Gastrocnemius medialis (tissue), 4 donors: ENCODE measurements around the gene GLYR1. TPM values are rescaled to one million over a fixed set of nuclear protein-coding genes. Genes with fewer than 3 reads are reported as not detected.

Experiments used
- ATAC-seq, 2 donors: fragments of 150-250 bp; one replicate each; pipeline ENCODE4 v1.9.1; 2016
- DNase-seq, 2 donors: peaks; one replicate each; pipeline ENCODE4 v3.0.0-alpha.2; 2019
- H3K27ac ChIP-seq, 4 donors: fragments of 200-600 bp; sonication (generic); 1 replicate in 1 of 4; 2 replicates in 3 of 4; pipeline ENCODE4 v1.5.1; 2016 to 2018; ENCODE audit warnings: mild to moderate bottlenecking in 2 of 4, moderate library complexity in 1 of 4
- H3K27me3 ChIP-seq, 3 donors: fragments of 200-600 bp; sonication (generic) in 2 of 3; 1 replicate in 1 of 3; 2 replicates in 2 of 3; pipeline versions ENCODE4 v1.5.1 to v1.6.0; 2016 to 2019; ENCODE audit warnings: mild to moderate bottlenecking in 1 of 3, moderate library complexity in 1 of 3
- H3K36me3 ChIP-seq, 2 donors: fragments of 200-600 bp; sonication (generic) in 1 of 2; one replicate each; pipeline ENCODE4 v1.5.1; 2017 to 2018
- H3K4me1 ChIP-seq, 2 donors: fragments of 200-600 bp; sonication (generic) in 1 of 2; one replicate each; pipeline ENCODE4 v1.5.1; 2016 to 2017; ENCODE audit warnings: mild to moderate bottlenecking in 2 of 2
- H3K4me3 ChIP-seq, 4 donors: fragments of 200-600 bp; sonication (generic) in 3 of 4; 1 replicate in 1 of 4; 2 replicates in 3 of 4; pipeline ENCODE4 v1.5.1; 2016 to 2019; ENCODE audit warnings: mild to moderate bottlenecking in 2 of 4
- H3K9me3 ChIP-seq, 3 donors: fragments of 200-600 bp; sonication (generic) in 2 of 3; 1 replicate in 1 of 3; 2 replicates in 2 of 3; pipeline ENCODE4 v1.5.1; 2016 to 2019
- CTCF ChIP-seq, 5 experiments: fragments of 450-650 bp in 3 of 5; fragments of 200-600 bp in 2 of 5; sonication (generic) in 2 of 5; IDR thresholded peaks in 4 of 5; conservative IDR thresholded peaks in 1 of 5; 1 replicate in 4 of 5; 2 replicates in 1 of 5; pipeline ENCODE4 v1.5.1; 2016 to 2019; ENCODE audit warnings: antibody characterized with exemption in 5 of 5, mild to moderate bottlenecking in 3 of 5, moderate library complexity in 3 of 5
- POLR2A ChIP-seq, 2 donors: fragments of 450-650 bp; IDR thresholded peaks; one replicate each; pipeline ENCODE4 v1.6.1; 2017; ENCODE audit warnings: antibody characterized with exemption in 2 of 2, mild to moderate bottlenecking in 2 of 2, moderate library complexity in 2 of 2
- in situ Hi-C, 4 donors: fragments of 200-750 bp; cut with MboI; loops; one replicate each; pipeline versions ENCODE4 v1.15.0 to v1.8.0; 2017; ENCODE audit warnings: low sequenced_read_pairs in 4 of 4
- intact Hi-C: fragments of 100-400 bp; cut with DNase I; formaldehyde crosslinking; loops from one replicate; pipeline ENCODE4 v1.15.1; 2023; ENCODE audit warnings: low total_unique reads
- total RNA-seq, 4 donors: library from RNA; depleted of rRNA; stranded (reverse); fragments of >200 nt; gene quantifications; one replicate each; pipeline versions ENCODE4 v1.1.0 to v1.2.3, GENCODE V29; 2016

GLYR1 gene
- total RNA-seq, 4 donors from 2014 or later, result 39.4 to 56.7 (median 53.0) TPM

GRCh38 chr16:4798456-4798855, 48.6 kb downstream of the GLYR1 start:
- intact Hi-C loops (no loop called here), in situ Hi-C loops (no loop called here)
- DNase-seq (no peak), ATAC-seq (no peak)
- Histone ChIP-seq H3K9me3 (no peaks in the 10 kb centered on the region), H3K36me3 (peaks cover 0 to 8% of the 10 kb centered on the region in 2 donors), H3K27me3 (no peaks in the 10 kb centered on the region), H3K4me3 (no peak overlapping the region), H3K27ac (no peak overlapping the region), H3K4me1 (peaks cover 11 to 15% of the 10 kb centered on the region in 2 donors)
- no peak for TF ChIP-seq CTCF (IDR thresholded peaks at IDR 0.05 in 4 of 5, conservative IDR thresholded peaks at IDR 0.05 in 1 of 5)
- no peak for TF ChIP-seq POLR2A (IDR thresholded peaks at IDR 0.05)

GRCh38 chr16:4797805-4798252, 49.3 kb downstream of the GLYR1 start:
- no peaks in the 10 kb centered on the region for H3K9me3 ChIP-seq
- TF ChIP-seq CTCF (IDR thresholded peaks at IDR 0.05 in 4 of 5, conservative IDR thresholded peaks at IDR 0.05 in 1 of 5), result no peak
- no peak for TF ChIP-seq POLR2A (IDR thresholded peaks at IDR 0.05)
- intact Hi-C loops (no loop called here), in situ Hi-C loops (no loop called here)
- H3K4me1 ChIP-seq, result peaks cover 8 to 10% of the 10 kb centered on the region in 2 donors
- no peak overlapping the region for H3K4me3 ChIP-seq
- H3K27me3 ChIP-seq, result no peaks in the 10 kb centered on the region
- no peak for DNase-seq
- no peak overlapping the region for H3K27ac ChIP-seq
- ATAC-seq, result no peak
- peaks cover 0 to 8% of the 10 kb centered on the region in 2 donors for H3K36me3 ChIP-seq

GRCh38 chr16:4796982-4797804, 49.9 kb downstream of the GLYR1 start:
- intact Hi-C loops (no loop called here), in situ Hi-C loops (no loop called here)
- peaks cover 8 to 10% of the 10 kb centered on the region in 2 donors for H3K4me1 ChIP-seq
- no peak for TF ChIP-seq CTCF (IDR thresholded peaks at IDR 0.05 in 4 of 5, conservative IDR thresholded peaks at IDR 0.05 in 1 of 5)
- no peak for TF ChIP-seq POLR2A (IDR thresholded peaks at IDR 0.05)
- no peak overlapping the region for H3K4me3 ChIP-seq
- peaks cover 0 to 8% of the 10 kb centered on the region in 2 donors for H3K36me3 ChIP-seq
- no peaks in the 10 kb centered on the region for H3K9me3 ChIP-seq
- DNase-seq (no peak), ATAC-seq (no peak)
- no peak overlapping the region for H3K27ac ChIP-seq
- H3K27me3 ChIP-seq, result no peaks in the 10 kb centered on the region

- no peak for ATAC-seq
- peaks cover 0 to 8% of the 10 kb centered on the region in 2 donors for H3K36me3 ChIP-seq
- no peaks in the 10 kb centered on the region for H3K9me3 ChIP-seq
- peaks cover 0 to 8% of the 10 kb centered on the region in 2 donors for H3K4me1 ChIP-seq
- H3K27ac ChIP-seq, result no peak overlapping the region
- H3K27me3 ChIP-seq, result no peaks in the 10 kb centered on the region
- intact Hi-C loops (no loop called here), in situ Hi-C loops (no loop called here)
- H3K4me3 ChIP-seq, result no peak overlapping the region
- DNase-seq, result no peak
- TF ChIP-seq POLR2A (IDR thresholded peaks at IDR 0.05) (no peak), CTCF (IDR thresholded peaks at IDR 0.05 in 4 of 5, conservative IDR thresholded peaks at IDR 0.05 in 1 of 5) (no peak)
These were observed 51.1 kb downstream of the GLYR1 start for GRCh38 chr16:4795828-4796572.
